ENCODE results near the gene ENOX1. TPM values are rescaled to one million over a fixed set of nuclear protein-coding genes. Genes with fewer than 3 reads are reported as not detected.
A peak's percentile ranks its signal among the peaks of the same experiment; 100 is the strongest.

The ENOX1 gene
- total RNA-seq, 1 donor from 2014 or later: 0.18 TPM

DNA sequence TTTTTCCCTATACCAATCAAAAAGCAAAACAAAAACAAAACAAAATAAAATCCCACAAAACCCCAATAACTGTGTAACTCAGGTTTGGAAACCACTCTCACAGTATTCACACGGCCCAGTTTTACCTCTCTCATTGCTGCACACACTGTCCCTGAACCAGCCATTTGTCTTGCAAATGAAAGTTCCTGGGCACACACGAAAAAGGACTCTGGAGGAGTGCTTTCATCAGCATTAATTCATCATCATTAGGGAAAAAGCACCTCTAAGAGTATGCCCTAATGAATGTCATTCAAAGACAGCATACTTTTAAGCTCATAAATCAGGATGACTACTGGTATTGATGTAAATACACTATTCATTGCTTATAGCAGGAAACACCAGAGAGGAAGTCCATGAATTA, 457.1 kb downstream of the ENOX1 start:
- no peak for ATAC-seq
- no peak for DNase-seq (ENCODE audit: low spot score)

DNA sequence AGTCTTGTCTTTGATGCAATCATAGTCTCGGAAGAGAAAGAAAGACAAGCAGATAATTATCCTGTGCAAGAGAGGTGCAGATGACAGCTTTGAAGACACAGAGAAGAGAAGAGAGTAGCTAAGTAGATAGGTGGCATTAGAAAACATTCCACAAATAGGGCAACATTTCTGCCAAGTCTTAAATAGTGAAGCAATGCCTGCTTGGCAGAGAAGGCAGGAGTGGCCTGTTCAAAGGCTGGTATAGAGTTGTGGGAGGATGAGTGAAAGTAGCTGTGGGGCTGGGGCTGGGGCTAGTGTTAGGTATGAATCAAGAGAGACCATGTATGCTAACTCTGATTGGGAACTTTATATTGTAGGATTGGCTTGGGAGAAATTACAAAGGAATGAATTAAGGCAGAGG, 457.9 kb downstream of the ENOX1 start:
- DNase-seq (ENCODE audit: low spot score) (no peak), ATAC-seq (peak; percentile 84)

DNA sequence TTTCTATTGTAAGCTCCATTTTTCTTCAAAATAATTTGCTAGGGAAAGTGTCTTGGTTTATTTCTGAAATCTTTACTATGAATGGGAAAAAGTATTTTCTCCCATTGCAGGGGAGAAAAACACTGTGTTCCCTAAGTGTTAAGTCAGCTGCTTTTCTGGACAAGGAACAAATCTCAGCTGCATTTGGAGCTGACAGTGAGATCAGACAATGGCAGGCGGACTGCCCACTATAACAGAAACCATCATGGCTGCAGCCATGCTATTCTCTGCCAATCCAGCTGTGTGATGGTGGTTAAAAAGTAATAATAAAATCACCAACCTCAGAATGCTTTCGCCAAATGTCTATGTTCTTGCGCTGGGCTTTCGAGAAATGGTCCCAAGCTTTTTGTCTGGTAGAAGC, 460.7 kb downstream of the ENOX1 start:
- ATAC-seq: no peak
- no peak for DNase-seq (ENCODE audit: low spot score)

DNA sequence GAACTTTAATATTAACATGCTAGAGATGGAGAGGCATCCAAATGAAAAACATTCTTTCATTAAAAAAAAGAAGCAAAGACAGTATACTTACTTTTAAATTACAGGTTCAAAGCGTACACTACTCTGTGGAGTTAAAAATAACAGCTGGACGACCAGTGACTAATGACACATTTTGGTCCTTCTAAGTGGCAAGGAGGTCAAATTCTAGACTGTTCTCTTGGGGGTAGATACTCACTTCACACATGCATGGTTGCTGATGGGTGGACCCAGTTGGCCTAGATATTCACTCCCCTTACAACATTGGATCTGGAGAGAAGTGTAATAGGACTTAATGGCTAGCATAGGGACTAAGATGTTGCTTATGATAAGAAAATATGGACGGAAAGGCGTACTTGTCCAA, 461.1 kb downstream of the ENOX1 start:
- DNase-seq (ENCODE audit: low spot score) (no peak), ATAC-seq (no peak)

DNA sequence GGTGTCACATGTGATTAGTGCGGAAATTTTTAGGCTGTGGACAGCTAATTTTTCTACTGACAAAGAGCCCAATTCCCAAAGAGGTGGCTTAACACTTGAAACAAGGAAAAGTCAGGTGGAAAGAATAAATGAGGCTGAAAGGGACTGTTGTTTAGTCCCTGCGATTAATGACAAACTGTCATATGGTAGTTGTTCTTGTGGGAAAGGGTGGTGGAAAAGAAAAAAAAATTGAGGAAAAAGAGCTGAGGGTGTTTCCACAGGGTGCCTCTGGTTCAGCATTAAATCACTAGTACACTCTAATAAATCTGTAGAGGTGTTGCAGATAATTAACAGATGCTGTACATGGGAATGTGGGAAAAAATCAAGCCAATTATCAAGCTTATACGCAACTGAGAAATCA, 462.6 kb downstream of the ENOX1 start:
- DNase-seq (ENCODE audit: low spot score): no peak
- no peak for ATAC-seq

DNA sequence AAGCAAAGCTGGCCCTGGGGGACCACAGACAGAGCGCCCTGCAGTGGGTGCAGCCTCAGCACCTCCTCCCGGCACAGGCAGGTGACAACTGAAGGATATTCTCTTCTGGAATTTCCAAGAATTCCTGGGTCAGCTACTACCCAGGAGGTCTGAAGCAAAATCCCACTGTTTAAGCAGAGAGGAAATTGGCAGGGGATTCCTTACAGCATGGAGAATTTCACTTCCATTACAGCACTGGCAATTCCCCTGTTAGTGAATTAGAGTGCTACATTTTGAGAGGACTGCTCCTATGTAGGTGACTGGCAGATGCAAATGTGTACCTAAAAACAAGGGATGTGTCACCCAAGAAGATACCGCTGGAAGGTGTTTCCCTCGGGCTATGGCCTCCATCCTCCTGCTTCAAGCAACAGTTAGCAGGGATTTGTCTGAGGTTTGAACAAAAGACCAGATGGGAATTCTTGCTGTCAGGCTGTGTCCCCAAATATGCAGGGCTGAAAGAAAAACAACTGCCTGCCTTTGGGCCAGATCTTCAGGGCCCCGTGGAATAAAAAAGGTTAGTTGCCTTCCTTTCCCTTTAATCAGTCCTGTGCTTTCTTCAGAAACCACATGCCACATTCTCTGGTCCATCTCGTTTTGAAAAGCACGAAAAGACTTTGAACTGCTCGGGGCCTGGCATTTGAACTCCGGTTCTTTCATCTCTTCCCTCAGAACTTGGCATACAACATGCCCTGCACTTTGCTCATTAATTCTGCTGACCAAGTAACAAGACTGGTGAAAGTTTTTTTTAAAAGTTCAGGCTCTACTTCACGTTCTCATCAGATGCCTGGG, 466.9 kb downstream of the ENOX1 start:
- ATAC-seq: peak; percentile 93
- DNase-seq (ENCODE audit: low spot score): peak; percentile 75

DNA sequence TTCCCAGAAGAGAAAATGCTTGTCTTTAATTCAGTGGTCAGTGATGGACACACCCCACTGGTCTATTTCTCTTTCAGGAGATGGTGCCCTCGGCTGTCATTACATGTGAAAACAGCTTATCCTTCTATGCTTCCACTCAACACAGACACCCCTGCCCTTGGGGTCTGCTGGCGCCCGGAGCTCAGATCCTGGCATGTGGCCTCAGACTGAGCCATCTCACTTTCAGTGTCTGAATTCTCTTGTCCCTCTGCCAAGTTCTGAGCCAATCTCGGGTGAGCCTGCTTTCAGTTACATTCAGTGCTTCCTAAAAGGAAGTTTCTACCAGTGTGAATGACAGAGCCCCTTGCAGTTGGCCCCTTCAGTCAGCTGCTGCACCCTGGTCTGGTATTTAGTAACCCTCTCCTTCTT, 469.8 kb downstream of the ENOX1 start:
- peak; percentile 52 for ATAC-seq
- DNase-seq (ENCODE audit: low spot score): no peak

DNA sequence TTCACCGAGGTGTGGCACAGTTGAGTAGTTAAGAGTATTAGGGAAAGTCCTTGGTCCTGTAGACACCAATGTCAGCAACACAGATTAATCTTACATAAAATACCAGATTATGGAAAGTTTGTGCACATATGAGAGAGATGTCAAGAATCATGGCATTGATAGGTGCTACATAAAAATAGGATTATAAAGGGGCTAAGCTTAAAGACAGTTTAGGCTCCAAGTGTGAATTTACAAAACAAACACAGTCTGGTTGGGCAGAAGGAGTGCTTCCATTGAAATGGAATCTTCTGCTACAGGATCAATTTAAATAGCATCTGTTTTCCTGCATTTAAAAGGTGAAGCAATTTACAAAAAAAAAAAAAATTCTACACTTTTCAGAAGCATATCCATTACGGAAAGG, 470.5 kb downstream of the ENOX1 start:
- no peak for DNase-seq (ENCODE audit: low spot score)
- no peak for ATAC-seq

DNA sequence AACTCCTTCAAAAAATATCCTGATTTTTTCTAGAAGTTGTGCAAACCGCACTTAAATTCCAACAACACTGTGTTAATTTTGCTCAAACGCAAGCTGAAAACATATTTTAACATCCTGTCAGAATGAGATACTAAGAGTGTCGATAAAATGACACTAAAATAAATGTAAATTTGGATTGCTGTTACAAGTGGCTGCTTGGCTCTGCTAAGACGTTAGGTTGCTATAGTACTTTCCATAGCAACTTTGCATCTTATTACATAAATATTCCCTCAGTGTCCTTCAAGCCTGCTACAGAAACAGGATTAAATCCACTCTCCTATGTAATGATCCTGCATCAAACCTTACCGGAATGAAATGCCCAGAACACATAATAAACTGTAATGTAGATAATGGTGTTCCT, 471.2 kb downstream of the ENOX1 start:
- DNase-seq (ENCODE audit: low spot score) (no peak), ATAC-seq (no peak)

DNA sequence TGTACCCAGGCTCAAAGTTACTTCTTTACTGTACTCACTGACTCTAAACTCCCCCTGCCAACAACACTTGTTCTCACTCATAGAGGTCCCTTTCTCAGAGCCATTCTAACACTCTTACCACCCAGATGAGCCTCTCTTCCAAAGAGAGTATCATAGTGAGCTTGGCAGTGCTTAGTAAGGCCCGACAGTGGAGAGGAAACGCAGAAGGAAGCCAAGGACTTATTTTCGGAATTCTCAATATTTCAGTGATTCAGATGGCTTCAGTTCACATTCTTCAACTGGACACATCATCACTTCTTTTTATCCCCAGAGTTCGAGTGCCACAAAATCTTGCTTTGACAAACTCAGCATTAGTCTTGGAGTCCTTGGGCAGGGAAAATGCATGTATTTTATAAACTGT, 477.5 kb downstream of the ENOX1 start:
- DNase-seq (ENCODE audit: low spot score) (no peak), ATAC-seq (no peak)

DNA sequence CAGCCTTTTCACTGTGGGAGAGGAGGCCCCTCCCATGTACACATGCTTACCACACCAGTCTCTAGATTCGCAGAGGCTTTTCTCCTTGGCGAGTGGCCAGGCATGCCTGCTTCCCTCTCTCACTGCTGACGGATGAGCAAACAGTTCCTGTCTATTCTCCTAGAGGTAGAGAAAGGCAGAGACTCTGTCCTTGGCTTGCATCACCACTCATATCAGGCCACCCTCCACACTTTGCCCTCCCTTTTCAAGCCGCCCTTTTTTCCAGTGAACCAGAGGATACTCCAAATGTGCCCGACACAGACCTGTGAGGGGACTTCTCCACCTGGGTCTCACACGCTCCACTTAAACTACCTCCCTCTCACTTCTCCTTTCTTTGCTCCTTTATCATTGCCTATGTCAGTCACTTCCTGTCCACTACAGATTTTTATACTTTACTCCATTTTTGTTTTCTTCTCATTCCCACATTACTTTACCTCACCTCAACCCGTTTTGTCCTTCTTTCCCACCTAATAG, 478.8 kb downstream of the ENOX1 start:
- ATAC-seq: peak; percentile 83
- DNase-seq (ENCODE audit: low spot score): peak; percentile 88

DNA sequence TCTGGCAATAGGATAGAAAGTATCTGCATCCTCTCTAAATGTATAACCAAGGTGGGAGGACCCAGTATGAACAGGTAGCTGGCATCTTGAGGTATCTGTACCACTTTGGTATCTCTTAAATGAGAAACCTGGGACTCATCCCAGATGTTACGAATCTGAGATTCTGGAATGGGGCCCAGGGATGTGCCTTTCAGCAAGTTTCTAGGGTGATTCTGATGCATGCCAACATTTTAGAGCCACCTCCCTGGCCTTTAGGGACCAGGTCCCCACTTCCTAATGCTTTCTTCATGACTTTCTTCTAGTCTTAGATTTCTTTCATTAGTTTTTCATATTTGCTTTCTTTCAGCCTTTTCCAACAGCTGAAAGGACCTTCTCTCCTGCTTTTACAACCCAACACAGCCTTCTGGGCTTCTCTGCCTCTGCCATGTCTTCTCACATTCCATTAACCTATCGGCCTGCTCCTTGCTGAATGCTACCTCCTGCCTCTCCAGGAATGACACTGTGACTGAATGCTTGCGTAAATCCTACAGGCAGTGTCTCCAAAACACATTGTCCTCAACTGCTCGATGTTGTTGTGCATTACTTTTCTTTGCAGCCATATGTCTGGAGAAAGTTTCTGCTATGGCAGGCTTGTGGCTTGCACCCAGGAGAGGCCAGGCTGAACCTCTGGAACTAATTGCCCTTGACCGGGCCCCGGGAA, 479.4 kb downstream of the ENOX1 start:
- ATAC-seq (no peak), DNase-seq (ENCODE audit: low spot score) (no peak)

DNA sequence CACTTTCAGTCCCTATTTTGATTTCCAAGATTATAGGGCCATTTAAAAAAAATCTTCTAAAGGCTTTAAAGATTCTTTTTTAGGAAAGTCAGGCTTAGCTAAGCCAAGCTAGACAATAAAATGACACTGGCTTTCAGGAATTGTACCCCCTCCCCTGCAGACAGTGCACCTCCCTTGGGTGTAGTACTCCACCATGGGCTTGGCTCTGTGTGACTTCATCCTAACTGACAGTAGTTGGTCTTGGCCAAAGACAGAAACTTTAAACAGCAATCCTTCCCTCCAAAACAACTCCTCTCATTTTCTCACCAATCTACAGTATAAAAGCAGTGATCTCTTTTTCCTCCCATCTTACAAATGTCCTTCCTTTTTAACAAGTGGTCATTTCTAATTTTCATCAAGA, 480.4 kb downstream of the ENOX1 start:
- ATAC-seq (no peak), DNase-seq (ENCODE audit: low spot score) (no peak)

DNA sequence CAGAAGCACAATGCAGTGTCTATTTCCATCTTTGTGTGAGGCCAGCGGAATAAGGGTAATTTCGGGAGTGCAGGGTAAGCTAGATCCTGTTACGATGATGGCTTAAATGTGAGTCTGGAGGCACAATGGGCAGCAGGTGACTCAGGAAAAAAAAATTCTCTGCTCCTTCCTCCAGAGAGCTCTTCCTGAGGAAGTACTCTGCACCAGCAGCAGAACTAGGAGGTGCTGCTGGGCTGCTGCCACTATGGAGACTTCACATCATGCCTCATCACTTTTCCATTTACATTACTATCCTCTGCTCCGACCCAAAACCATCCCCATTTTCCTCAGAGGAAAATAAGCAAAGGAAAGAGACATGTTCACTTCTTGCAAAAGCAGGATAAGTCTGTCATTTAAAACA, 481.4 kb downstream of the ENOX1 start:
- ATAC-seq (no peak), DNase-seq (ENCODE audit: low spot score) (no peak)

DNA sequence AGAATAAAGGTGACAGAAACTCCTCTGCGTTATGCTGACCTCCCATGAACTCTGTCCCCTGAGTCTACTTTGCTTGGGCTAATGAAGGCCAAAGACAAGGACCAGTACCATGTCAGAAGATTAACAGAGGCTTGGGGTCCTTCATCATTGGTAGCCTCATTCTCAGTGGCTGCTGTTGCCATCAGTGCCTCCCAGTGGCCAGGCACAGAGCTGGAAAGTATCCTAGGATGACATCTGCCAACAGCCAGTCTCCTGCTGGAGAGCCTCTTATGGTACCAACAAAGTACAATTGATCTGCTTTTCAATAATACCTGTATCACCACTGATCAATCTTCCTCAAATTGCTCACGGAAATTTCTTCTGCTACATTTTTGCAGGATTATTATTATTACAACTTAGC, 481.8 kb downstream of the ENOX1 start:
- ATAC-seq (no peak), DNase-seq (ENCODE audit: low spot score) (no peak)

DNA sequence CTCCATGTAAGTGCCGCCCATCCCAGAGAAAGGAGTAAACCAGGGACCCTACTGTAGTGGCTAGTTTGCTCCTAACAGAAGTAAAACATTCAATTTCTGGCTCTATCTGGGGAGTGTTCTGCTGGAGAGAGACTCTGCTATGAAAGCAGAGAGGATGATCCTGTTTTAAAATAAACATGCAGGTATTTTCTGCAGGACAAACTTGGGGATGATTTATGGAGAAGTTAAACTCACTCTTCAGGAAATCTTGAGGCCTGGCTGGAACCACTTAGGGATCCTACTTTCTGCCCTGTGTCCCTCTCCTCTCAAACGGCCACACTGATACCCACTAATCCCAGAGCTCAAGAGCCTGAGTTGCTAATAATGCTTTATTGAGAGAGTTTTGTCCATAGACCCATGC, 482.3 kb downstream of the ENOX1 start:
- no peak for ATAC-seq
- DNase-seq (ENCODE audit: low spot score): no peak

DNA sequence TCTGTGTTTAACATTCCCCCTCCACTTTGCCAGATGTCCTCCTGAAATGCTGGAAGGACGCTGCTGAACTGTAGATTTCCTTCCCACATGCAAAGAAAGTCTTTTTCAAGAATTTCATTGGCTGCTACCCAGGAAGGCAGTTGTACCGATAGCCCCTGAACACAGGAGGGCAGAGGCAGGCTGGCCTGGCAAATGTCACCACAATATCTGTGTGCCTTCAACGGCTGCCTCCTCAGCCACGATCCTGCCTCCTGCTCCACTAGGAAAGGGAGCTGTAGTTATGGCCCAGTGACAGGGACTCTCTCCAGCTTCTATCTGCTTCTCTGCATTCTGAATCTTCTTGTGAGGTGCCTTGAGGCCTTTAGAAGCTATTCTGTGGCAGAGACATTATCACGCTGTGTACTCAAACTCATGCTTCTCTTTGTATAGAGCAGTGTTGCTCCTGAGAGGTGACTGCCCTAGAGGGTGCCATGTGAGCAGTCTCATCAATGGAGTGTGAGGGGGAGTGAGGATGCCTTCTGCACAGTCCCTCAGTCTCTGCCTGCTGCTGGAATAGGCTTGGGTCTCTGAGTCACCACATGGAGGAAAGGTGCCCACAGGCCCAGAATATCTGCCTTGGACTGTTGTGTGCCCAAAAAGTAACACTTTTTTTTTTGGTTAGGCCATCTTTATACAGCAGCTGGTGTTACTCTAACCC, 483.6 kb downstream of the ENOX1 start:
- DNase-seq (ENCODE audit: low spot score) (peak; percentile 67), ATAC-seq (peak; percentile 87)

DNA sequence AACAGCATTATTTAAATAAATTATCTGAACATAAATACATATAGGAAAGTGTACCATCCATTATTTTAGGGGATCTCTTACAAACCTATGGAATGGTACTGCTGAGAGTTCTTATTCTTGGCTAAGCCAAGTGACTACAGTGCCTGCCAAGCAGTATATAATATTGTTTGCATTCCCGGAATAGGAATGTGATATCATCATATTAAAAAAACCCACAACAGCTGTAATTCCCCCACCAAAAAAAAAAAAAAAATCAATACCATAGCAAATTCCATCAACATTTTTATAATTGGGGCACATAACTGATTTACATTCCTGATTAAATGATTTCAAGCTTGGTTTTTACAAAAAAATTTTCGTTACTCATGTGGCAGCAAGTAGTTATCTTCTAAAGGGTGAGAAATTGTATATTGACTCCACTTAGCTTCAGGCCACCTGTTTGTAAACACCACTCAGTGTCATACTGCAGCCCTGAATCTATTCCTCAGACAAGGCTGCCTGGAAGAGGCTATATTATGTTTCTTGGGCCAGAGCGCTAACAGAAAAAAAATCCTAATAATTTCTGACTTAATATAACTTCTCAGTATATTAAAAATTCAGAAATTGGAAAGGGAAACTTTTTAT, 485.3 kb downstream of the ENOX1 start:
- ATAC-seq: no peak

DNA sequence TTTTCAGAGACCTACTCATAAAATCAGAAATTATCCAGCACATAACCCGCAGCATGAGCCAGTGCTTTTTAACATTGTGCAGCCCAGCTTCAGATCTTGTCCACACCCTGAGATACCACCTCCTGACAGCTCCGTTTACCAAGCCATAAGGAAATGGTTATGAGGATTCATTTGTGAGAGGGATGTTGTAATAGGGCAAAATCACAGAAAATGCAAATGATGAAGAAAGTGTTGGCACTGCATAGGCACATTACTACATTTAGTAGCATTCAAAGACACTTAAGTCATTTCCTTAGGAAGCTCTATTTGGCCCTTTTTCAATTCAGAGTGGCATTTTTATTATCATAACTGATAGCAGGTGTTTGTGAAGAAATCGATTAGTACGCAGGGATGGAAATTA, 485.9 kb downstream of the ENOX1 start:
- no peak for DNase-seq (ENCODE audit: low spot score)
- no peak for ATAC-seq

More for the DNA sequence above, 485.3 kb downstream of the ENOX1 start:
- DNase-seq (ENCODE audit: low spot score): no peak

DNA sequence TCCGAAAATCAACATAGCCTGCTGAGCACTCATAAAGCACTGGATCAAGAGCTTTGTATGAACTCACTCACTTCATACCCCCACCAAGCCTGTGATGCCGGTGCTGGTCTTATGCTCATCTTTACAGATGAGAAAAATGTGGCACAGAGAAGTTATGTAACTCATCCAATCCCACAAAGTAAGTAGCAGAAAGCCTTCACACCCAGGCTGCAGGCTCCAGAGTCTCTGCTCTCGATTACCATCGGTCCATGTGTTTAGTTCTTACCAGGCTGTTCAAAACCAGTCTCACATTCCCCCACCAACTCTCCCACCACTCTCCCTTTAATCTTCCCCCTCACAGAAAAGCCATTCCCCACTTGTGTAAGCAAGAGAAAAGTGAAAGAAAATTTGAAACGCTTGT, 487.4 kb downstream of the ENOX1 start:
- ATAC-seq (no peak), DNase-seq (ENCODE audit: low spot score) (no peak)

DNA sequence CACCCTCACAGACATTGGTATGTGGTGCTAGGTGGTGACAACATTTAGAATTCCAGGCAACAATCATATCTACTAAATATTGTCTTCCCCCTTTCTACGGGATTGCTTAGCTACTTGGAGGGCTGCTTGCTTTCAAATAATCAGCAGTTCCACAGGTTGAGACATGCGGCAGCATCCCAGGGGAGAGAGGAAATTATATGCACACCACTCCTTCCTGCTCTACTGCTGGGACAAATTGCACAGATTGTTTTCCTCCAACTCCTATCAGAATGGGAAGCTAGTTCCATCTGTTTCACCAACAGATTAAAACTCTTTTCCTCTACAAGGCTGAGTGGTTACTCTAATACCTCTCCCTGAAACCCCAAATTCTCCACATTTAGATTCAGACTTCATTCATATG, 488.0 kb downstream of the ENOX1 start:
- no peak for ATAC-seq

More for the DNA sequence above, 488.0 kb downstream of the ENOX1 start:
- DNase-seq (ENCODE audit: low spot score): no peak
